Measurements from ENCODE around the gene PABPN1. TPM values are rescaled to one million over a fixed set of nuclear protein-coding genes. Genes with fewer than 3 reads are reported as not detected.

PABPN1 gene
- total RNA-seq, 1 experiment from 2014 or later = 184 TPM

DNA sequence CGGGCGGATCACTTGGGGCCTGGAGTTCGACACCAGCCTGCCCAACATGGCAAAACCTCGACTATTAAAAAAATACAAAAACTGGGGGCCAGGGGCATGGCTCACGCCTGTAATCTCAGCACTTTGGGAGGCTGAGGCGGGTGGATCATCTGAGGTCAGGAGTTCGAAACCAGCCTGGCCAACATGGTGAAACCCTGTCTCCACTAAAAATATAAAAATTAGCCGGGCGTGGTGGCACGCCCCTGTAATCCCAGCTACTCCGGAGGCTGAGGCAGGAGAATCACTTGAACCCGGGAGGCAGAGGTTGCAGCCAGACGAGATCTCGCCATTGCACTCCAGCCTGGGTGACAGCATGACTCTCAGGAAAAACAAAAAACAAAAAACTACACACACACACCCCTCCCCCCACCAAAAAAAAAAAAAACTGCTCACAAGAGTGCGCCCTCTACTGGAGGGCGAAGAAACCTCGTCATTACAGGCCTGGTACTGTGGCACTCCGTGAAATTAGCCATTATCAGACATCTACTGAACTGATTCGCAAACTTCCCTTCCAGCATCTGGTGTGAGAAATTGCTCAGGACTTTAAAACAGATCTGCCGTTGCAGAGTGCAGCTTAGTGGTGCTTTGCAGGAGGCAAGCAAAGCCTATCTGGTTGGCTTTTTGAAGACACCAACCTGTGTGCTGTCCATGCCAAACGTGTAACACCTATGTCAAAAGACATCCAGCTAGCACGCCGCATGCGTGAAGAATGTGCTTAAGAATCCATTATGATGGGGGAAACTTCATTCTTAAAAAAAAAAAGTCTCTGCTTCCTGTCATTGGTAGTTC lies 26.3 kb upstream of the PABPN1 start:
- Histone ChIP-seq H3K27ac (ENCODE audit: low read depth, low read length) (no peak overlapping the region), H3K4me3 (replicated peaks in 1 of 2; ENCODE audit: low read depth in 1 of 2, low read length in 2 of 2) (no peak overlapping the region), H3K4me2 (ENCODE audit: low read length) (peak overlapping the region; percentile 46), H3K9me3 (ENCODE audit: control insufficient read depth in 1 of 2, insufficient read depth in 1 of 2, low read depth in 1 of 2, low read length in 2 of 2) (no peaks in the 10 kb centered on the region), H2AFZ (ENCODE audit: low read depth, low read length, poor library complexity, severe bottlenecking) (no peak overlapping the region), H3K9ac (ENCODE audit: low read length) (0 out of 2 replicates have a peak overlapping the region, but pooled peaks have one; percentile 8), H4K20me1 (ENCODE audit: insufficient read depth) (no peaks in the 10 kb centered on the region), H3K36me3 (ENCODE audit: control insufficient read depth in 1 of 2, insufficient read depth in 2 of 2, low read length in 2 of 2) (no peaks in the 10 kb centered on the region), H3K4me1 (ENCODE audit: control insufficient read depth in 1 of 2, insufficient read depth in 2 of 2, low read length in 2 of 2) (peaks cover 8 to 17% of the 10 kb centered on the region in 2 experiments), H3K9me2 (ENCODE audit: insufficient read depth) (no peaks in the 10 kb centered on the region), H3K27me3 (ENCODE audit: insufficient read depth, low read length) (no peaks in the 10 kb centered on the region), H3K79me2 (ENCODE audit: insufficient read depth, low read length) (no peaks in the 10 kb centered on the region)
- CTCF ChIA-PET = interaction anchor here (0.7 to 1.9 kb wide), 7 partner anchors 9 to 288 kb away, joined by 3 to 5 read pairs (median 3); partner anchors contain the start of gene HOMEZ
- TF ChIP-seq JUND (IDR thresholded peaks at IDR 0.05) = 0 out of 2 replicates have a peak, but pooled peaks have one; percentile 11
- TF ChIP-seq POLR2AphosphoS5 (IDR thresholded peaks at IDR 0.05; ENCODE audit: low read depth, low read length) = peak; percentile 28; the same call in 1 of the 2 replicates
- TF ChIP-seq SIN3A (IDR thresholded peaks at IDR 0.05; ENCODE audit: low read depth) = no peak
- peak; percentile 24 for TF ChIP-seq YY1 (IDR thresholded peaks at IDR 0.05; ENCODE audit: extremely low read depth, insufficient replicate concordance, low read depth, low read length)
- peak; percentile 37; the same call in 1 of the 2 replicates for TF ChIP-seq CBX3 (IDR thresholded peaks at IDR 0.05; ENCODE audit: low read depth)
- TF ChIP-seq, protein P1, sequence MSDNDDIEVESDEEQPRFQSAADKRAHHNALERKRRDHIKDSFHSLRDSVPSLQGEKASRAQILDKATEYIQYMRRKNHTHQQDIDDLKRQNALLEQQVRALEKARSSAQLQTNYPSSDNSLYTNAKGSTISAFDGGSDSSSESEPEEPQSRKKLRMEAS (IDR thresholded peaks at IDR 0.05) = no peak
- TF ChIP-seq, protein P2, sequence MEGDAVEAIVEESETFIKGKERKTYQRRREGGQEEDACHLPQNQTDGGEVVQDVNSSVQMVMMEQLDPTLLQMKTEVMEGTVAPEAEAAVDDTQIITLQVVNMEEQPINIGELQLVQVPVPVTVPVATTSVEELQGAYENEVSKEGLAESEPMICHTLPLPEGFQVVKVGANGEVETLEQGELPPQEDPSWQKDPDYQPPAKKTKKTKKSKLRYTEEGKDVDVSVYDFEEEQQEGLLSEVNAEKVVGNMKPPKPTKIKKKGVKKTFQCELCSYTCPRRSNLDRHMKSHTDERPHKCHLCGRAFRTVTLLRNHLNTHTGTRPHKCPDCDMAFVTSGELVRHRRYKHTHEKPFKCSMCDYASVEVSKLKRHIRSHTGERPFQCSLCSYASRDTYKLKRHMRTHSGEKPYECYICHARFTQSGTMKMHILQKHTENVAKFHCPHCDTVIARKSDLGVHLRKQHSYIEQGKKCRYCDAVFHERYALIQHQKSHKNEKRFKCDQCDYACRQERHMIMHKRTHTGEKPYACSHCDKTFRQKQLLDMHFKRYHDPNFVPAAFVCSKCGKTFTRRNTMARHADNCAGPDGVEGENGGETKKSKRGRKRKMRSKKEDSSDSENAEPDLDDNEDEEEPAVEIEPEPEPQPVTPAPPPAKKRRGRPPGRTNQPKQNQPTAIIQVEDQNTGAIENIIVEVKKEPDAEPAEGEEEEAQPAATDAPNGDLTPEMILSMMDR (IDR thresholded peaks at IDR 0.05 in 2 of 3, conservative IDR thresholded peaks at IDR 0.05 in 1 of 3; ENCODE audit: borderline replicate concordance in 1 of 3, insufficient read depth in 1 of 3, low read depth in 2 of 3, low read length in 2 of 3) = peak; percentile 41 to 87 (median 83); a peak in 5 of 6 replicates
- TF ChIP-seq RAD21 (IDR thresholded peaks at IDR 0.05; ENCODE audit: low read depth) = peak; percentile 40; the same call in 1 of the 2 replicates
- ATAC-seq (peak; percentile 81), DNase-seq (ENCODE audit: low read depth, low spot score) (no peak)
- BruUV-seq (replicated peaks) = no TSS peak
- RAD21 ChIA-PET (ENCODE audit: low non-redundant PET in 1 of 2, low total read pairs in 2 of 2, uncharacterized antibody in 2 of 2, unreplicated experiment in 2 of 2) = no interaction called here
- POLR2A ChIA-PET = no interaction called here
- intact Hi-C loops (cut with micrococcal nuclease) = no loop called here
